Breast epithelium (tissue), 4 donors: Measurements from ENCODE around the gene P2RX1. TPM values are rescaled to one million over a fixed set of nuclear protein-coding genes. Genes with fewer than 3 reads are reported as not detected.

Source experiments
- DNase-seq, 2 donors: peaks; one replicate each; pipeline ENCODE4 v3.0.0-alpha.2; 2019; ENCODE audit warnings: low spot score in 2 of 2
- H3K27ac ChIP-seq, 2 donors: fragments of 200-600 bp; sonication (generic) in 1 of 2; one replicate each; pipeline ENCODE4 v1.5.1; 2016 to 2019; ENCODE audit warnings: mild to moderate bottlenecking in 1 of 2
- H3K27me3 ChIP-seq, 2 donors: fragments of 200-600 bp; sonication (generic) in 1 of 2; one replicate each; pipeline versions ENCODE4 v1.5.1 to v1.6.0; 2017 to 2019; ENCODE audit warnings: control low read depth in 1 of 2, mild to moderate bottlenecking in 1 of 2
- H3K36me3 ChIP-seq: fragments of 200-600 bp; one replicate; pipeline ENCODE4 v1.5.1; 2019
- H3K4me1 ChIP-seq, 2 donors: fragments of 200-600 bp; sonication (generic); one replicate each; pipeline ENCODE4 v1.5.1; 2016 to 2019; ENCODE audit warnings: control low read depth in 1 of 2
- H3K4me3 ChIP-seq, 3 donors: fragments of 200-600 bp; sonication (generic); 1 replicate in 2 of 3; 2 replicates in 1 of 3; pipeline ENCODE4 v1.5.1; 2016 to 2019; ENCODE audit warnings: mild to moderate bottlenecking in 3 of 3, moderate library complexity in 2 of 3
- H3K9me3 ChIP-seq, 2 donors: fragments of 200-600 bp; sonication (generic) in 1 of 2; one replicate each; pipeline ENCODE4 v1.5.1; 2016 to 2019; ENCODE audit warnings: control low read depth in 1 of 2
- POLR2A ChIP-seq: fragments of 450-650 bp; IDR thresholded peaks from one replicate; pipeline ENCODE4 v1.6.1; 2016; ENCODE audit warnings: antibody characterized with exemption, mild to moderate bottlenecking, moderate library complexity
- POLR2AphosphoS5 ChIP-seq, 3 donors: sonication (generic); formaldehyde crosslinking; IDR thresholded peaks; one replicate each; pipeline ENCODE4 v1.6.1; 2017; ENCODE audit warnings: antibody characterized with exemption in 3 of 3
- intact Hi-C: fragments of 100-400 bp; cut with DNase I; formaldehyde crosslinking; loops from one replicate; pipeline ENCODE4 v1.15.1; 2023; ENCODE audit warnings: low total_unique reads
- total RNA-seq, 3 donors: library from RNA; depleted of rRNA; stranded (reverse); fragments of >200 nt; gene quantifications; one replicate each; pipeline ENCODE4 v1.1.0, GENCODE V29; 2016
- TF ChIP-seq, protein P1 (sequence below), 3 donors: fragments of 450-650 bp; IDR thresholded peaks; one replicate each; pipeline ENCODE4 v1.5.1; 2016 to 2017; ENCODE audit warnings: antibody characterized with exemption in 3 of 3, mild to moderate bottlenecking in 3 of 3, moderate library complexity in 3 of 3

The P2RX1 gene
- total RNA-seq, 3 donors from 2014 or later: 1.2 to 3.5 (median 2.0) TPM

DNA sequence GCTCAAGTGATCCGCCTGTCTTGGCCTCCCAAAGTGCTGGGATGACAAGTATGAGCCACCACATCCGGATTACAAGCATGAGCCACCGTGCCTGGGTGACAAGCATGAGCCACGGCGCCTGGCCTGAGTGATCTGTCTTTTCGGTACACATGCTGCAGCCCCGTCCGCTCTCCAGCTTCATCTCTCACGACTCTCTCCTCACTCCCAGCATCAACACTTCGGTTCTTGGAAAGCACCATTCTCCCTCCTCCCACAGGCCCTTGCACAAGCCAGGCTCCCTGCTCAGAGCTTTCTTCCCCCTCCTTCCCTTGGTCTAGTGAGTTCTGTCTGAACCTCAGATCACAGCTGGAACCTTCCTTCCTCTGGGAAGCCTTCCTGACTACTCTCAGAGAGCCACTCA, 63.7 kb downstream of the P2RX1 start:
- no peak for DNase-seq
- no peak overlapping the region for H3K27ac ChIP-seq
- no peaks in the 10 kb centered on the region for H3K9me3 ChIP-seq
- no peak for TF ChIP-seq POLR2A
- TF ChIP-seq POLR2AphosphoS5 (IDR thresholded peaks at IDR 0.05): no peak
- TF ChIP-seq, protein P1, sequence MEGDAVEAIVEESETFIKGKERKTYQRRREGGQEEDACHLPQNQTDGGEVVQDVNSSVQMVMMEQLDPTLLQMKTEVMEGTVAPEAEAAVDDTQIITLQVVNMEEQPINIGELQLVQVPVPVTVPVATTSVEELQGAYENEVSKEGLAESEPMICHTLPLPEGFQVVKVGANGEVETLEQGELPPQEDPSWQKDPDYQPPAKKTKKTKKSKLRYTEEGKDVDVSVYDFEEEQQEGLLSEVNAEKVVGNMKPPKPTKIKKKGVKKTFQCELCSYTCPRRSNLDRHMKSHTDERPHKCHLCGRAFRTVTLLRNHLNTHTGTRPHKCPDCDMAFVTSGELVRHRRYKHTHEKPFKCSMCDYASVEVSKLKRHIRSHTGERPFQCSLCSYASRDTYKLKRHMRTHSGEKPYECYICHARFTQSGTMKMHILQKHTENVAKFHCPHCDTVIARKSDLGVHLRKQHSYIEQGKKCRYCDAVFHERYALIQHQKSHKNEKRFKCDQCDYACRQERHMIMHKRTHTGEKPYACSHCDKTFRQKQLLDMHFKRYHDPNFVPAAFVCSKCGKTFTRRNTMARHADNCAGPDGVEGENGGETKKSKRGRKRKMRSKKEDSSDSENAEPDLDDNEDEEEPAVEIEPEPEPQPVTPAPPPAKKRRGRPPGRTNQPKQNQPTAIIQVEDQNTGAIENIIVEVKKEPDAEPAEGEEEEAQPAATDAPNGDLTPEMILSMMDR (IDR thresholded peaks at IDR 0.05): no peak
- H3K4me1 ChIP-seq: no peaks in the 10 kb centered on the region
- no peaks in the 10 kb centered on the region for H3K36me3 ChIP-seq
- intact Hi-C loops: loop anchor here (10.0 kb wide), 1 partner anchor 812 kb away; no protein-coding TSS in a partner anchor
- no peaks in the 10 kb centered on the region for H3K27me3 ChIP-seq
- H3K4me3 ChIP-seq: no peak overlapping the region

- intact Hi-C loops: loop anchor here (10.0 kb wide), 1 partner anchor 813 kb away; no protein-coding TSS in a partner anchor
- TF ChIP-seq POLR2A (no peak), POLR2AphosphoS5 (IDR thresholded peaks at IDR 0.05) (no peak)
- TF ChIP-seq, protein P1 (IDR thresholded peaks at IDR 0.05): no peak
- H3K27ac ChIP-seq: no peak overlapping the region
- no peak for DNase-seq
- no peak overlapping the region for H3K4me3 ChIP-seq
- H3K36me3 ChIP-seq: no peaks in the 10 kb centered on the region
- no peaks in the 10 kb centered on the region for H3K9me3 ChIP-seq
- no peaks in the 10 kb centered on the region for H3K27me3 ChIP-seq
- no peaks in the 10 kb centered on the region for H3K4me1 ChIP-seq
These were observed 64.7 kb downstream of the P2RX1 start for GRCh38 chr17:3851461-3852100.

- H3K4me1 ChIP-seq: no peaks in the 10 kb centered on the region
- no peaks in the 10 kb centered on the region for H3K9me3 ChIP-seq
- intact Hi-C loops: no loop called here
- DNase-seq: no peak
- H3K4me3 ChIP-seq: no peak overlapping the region
- no peaks in the 10 kb centered on the region for H3K36me3 ChIP-seq
- H3K27ac ChIP-seq: no peak overlapping the region
- TF ChIP-seq POLR2AphosphoS5 (IDR thresholded peaks at IDR 0.05) (no peak), POLR2A (no peak)
- TF ChIP-seq, protein P1 (IDR thresholded peaks at IDR 0.05): no peak
- no peaks in the 10 kb centered on the region for H3K27me3 ChIP-seq
These were observed 67.9 kb downstream of the P2RX1 start for GRCh38 chr17:3848229-3848835.

DNA sequence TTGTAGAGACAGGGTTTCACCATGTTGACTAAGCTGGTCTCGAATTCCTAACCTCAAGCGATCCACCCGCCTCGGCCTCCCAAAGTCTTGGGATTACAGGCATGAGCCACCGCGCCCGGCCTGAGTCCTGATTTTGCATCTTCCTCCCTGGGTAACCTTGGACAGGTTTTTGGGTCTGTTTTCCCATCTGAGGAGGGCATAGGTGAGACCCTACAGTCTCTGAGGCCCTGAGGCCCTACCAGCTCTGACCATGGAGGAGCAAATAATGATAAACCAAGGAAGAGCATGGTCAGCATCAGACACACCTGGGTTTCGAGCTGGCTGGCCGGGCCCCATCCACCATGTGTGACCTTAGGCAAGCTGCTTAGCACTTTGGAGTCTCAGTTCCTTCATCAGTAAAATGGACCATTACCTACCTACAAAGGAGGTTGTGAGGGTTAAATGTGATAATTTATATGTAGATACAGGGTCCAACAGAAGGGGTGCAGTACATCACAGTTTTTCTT, 69.0 kb downstream of the P2RX1 start:
- Histone ChIP-seq H3K4me3 (no peak overlapping the region), H3K27me3 (no peaks in the 10 kb centered on the region), H3K4me1 (no peaks in the 10 kb centered on the region), H3K27ac (no peak overlapping the region), H3K36me3 (no peaks in the 10 kb centered on the region), H3K9me3 (no peaks in the 10 kb centered on the region)
- TF ChIP-seq POLR2A: no peak
- TF ChIP-seq POLR2AphosphoS5 (IDR thresholded peaks at IDR 0.05): no peak
- TF ChIP-seq, protein P1 (IDR thresholded peaks at IDR 0.05): no peak
- intact Hi-C loops: no loop called here
- DNase-seq: no peak

Other genes starting within 250 kb of the P2RX1 start
- 100 to 1,000 TPM in 2 of 3 donors, 10 to 100 TPM in 1; 79.6 to 134 (median 107) TPM for gene TAX1BP3, start 247.9 kb downstream of the P2RX1 start, total RNA-seq
- gene EMC6, start 247.7 kb downstream of the P2RX1 start, total RNA-seq: 10 to 100 TPM; 12.5 to 19.0 (median 15.1) TPM
- gene P2RX5, start 220.3 kb downstream of the P2RX1 start, total RNA-seq: 1 to 10 TPM in 1 of 3 donors, under 1 TPM in 2; 0.29 to 2.0 (median 0.32) TPM
- gene HASPIN, start 192.6 kb downstream of the P2RX1 start, total RNA-seq: under 1 TPM; 0.29 to 0.48 (median 0.33) TPM
- 10 to 100 TPM; 26.5 to 31.2 (median 27.1) TPM for gene ITGAE, start 115.3 kb downstream of the P2RX1 start, total RNA-seq
- 10 to 100 TPM; 21.6 to 34.1 (median 25.9) TPM for gene NCBP3, start 70.2 kb downstream of the P2RX1 start, total RNA-seq
- 1 to 10 TPM; 3.0 to 7.8 (median 6.9) TPM for gene CAMKK1, start 23.4 kb downstream of the P2RX1 start, total RNA-seq
- 10 to 100 TPM in 1 of 3 donors, 1 to 10 TPM in 2; 2.6 to 15.1 (median 9.8) TPM for gene ATP2A3, start 48.0 kb upstream of the P2RX1 start, total RNA-seq
- gene ZZEF1, start 226.6 kb upstream of the P2RX1 start, total RNA-seq: 10 to 100 TPM; 67.2 to 70.8 (median 68.8) TPM
- gene CYB5D2, start 226.7 kb upstream of the P2RX1 start, total RNA-seq: 10 to 100 TPM; 28.4 to 74.1 (median 34.7) TPM